Neural progenitor cell (in vitro differentiated cells): ENCODE results near the gene PSMD13. TPM values are rescaled to one million over a fixed set of nuclear protein-coding genes. Genes with fewer than 3 reads are reported as not detected.

Source experiments
- DNase-seq: peaks from one replicate; pipeline ENCODE4 v3.0.0-alpha.2; 2016; ENCODE audit warnings: low spot score
- H2AFZ ChIP-seq: fragments of 200-600 bp; sonication (generic); replicated peaks from 2 replicates; pipeline ENCODE4 v1.6.1; 2016; ENCODE audit warnings: antibody characterized with exemption
- H3F3A ChIP-seq: fragments of 200-600 bp; sonication (generic); 2 replicates; pipeline ENCODE4 v1.6.1; 2016; ENCODE audit warnings: antibody characterized with exemption, low read depth
- H3K27ac ChIP-seq: fragments of 200-600 bp; sonication (generic); 2 replicates; pipeline ENCODE4 v1.5.1; 2016; ENCODE audit warnings: mild to moderate bottlenecking
- H3K27me3 ChIP-seq: fragments of 200-600 bp; sonication (generic); 2 replicates; pipeline ENCODE4 v1.6.1; 2016; ENCODE audit warnings: mild to moderate bottlenecking, moderate library complexity
- H3K36me3 ChIP-seq: fragments of 200-600 bp; sonication (generic); 2 replicates; pipeline ENCODE4 v1.5.1; 2016
- H3K4me1 ChIP-seq: fragments of 200-600 bp; sonication (generic); 2 replicates; pipeline ENCODE4 v1.6.1; 2016; ENCODE audit warnings: mixed run types
- H3K4me2 ChIP-seq: fragments of 200-600 bp; sonication (generic); 2 replicates; pipeline ENCODE4 v1.6.1; 2016
- H3K4me3 ChIP-seq: fragments of 200-600 bp; sonication (generic); 2 replicates; pipeline ENCODE4 v1.5.1; 2016
- H3K79me2 ChIP-seq: fragments of 200-600 bp; sonication (generic); 2 replicates; pipeline ENCODE4 v1.6.1; 2016; ENCODE audit warnings: low read depth
- H3K9ac ChIP-seq: fragments of 200-600 bp; sonication (generic); 2 replicates; pipeline ENCODE4 v1.6.1; 2016
- H3K9me3 ChIP-seq: fragments of 200-600 bp; sonication (generic); 2 replicates; pipeline ENCODE4 v1.5.1; 2016; ENCODE audit warnings: low read depth
- H4K20me1 ChIP-seq: fragments of 200-600 bp; sonication (generic); 2 replicates; pipeline ENCODE4 v1.6.1; 2016; ENCODE audit warnings: low read depth
- H3K27ac Mint-ChIP-seq: 3 replicates; pipeline ENCODE4 v1.8.0; 2021; ENCODE audit warnings: mixed read lengths
- H3K27me3 Mint-ChIP-seq: 2 replicates; pipeline ENCODE4 v1.8.0; 2022; ENCODE audit warnings: low read depth, mild to moderate bottlenecking, inconsistent platforms, moderate library complexity, mixed read lengths; ENCODE audit not compliant: insufficient read depth
- H3K36me3 Mint-ChIP-seq: 3 replicates; pipeline ENCODE4 v1.8.0; 2021; ENCODE audit warnings: mixed read lengths
- H3K4me1 Mint-ChIP-seq: 3 replicates; pipeline ENCODE4 v1.8.0; 2021; ENCODE audit warnings: mixed read lengths
- H3K4me3 Mint-ChIP-seq: 3 replicates; pipeline ENCODE4 v1.8.0; 2021; ENCODE audit warnings: mild to moderate bottlenecking, moderate library complexity, mixed read lengths
- H3K9me3 Mint-ChIP-seq: 3 replicates; pipeline ENCODE4 v1.8.0; 2020; ENCODE audit warnings: mixed read lengths
- CTCF ChIP-seq: fragments of 200-600 bp; sonication (generic); IDR thresholded peaks from 2 replicates; pipeline ENCODE4 v1.5.1; 2017; ENCODE audit warnings: antibody characterized with exemption, mild to moderate bottlenecking
- EZH2 ChIP-seq: fragments of 200-600 bp; sonication (generic); IDR thresholded peaks from 2 replicates; pipeline ENCODE4 v1.6.1; 2017; ENCODE audit warnings: antibody characterized with exemption, mild to moderate bottlenecking, moderate library complexity
- EZH2phosphoT487 ChIP-seq: fragments of 200-600 bp; sonication (generic); IDR thresholded peaks from 2 replicates; pipeline ENCODE4 v1.6.1; 2017; ENCODE audit warnings: antibody characterized with exemption
- total RNA-seq: library from RNA; depleted of rRNA; stranded (reverse); fragments of >200 nt; gene quantifications from 2 replicates; pipeline ENCODE4 v1.2.3, GENCODE V29; 2015; ENCODE audit warnings: low replicate concordance

PSMD13 gene
- total RNA-seq, 1 donor from 2014 or later = 90.6 TPM

DNA sequence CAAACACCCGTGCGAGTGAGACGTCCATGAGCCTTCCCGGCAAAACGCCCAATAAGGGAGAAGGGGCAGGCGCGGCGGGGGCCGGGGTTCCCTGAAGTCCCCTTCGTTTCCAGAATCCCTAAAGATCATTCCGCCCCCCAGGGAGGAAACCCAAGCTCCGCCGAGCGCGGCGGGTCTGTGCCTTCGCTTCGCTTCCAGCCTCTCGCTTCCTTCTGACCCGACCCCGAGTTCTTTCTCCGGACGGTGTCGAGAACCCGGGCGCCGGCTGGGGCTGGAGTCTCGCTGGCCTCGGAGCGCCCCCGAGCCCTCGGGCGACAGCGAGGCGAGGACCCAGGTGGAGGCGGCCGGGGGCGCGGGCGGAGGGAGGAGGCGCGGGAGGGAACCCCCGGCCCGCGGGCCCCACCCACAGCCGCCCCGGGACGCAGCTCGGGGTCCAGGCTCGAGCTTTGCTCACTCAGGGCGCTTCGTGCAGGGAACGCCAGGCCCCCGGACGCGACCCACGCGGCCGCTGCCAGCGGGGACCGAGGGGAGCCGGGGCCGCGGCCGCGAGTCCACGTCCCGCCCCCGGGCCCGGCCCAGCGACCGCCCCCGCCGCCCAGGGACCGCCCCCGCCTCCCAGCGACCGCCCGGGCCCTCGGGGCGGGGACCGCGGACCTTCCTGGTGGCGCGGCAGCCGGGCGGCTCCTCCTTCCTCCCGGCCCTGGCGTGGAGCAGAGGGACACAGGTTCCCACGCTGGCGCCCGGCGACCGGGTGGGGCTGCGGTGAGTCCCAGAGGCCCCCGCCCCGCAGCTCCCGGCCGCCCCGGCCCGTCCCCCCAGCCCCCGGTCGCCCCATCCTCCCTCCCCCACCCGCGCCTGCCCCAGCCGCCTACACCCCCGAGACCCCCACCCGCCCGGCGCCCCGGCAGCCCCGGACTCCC is 52.0 kb downstream of the PSMD13 start, which contains the start of gene PGGHG:
TSS of gene PGGHG (plus strand) at position 649 of the 920 bp plus-strand sequence. CDS start 691 bp downstream, outside the sequence.
- Histone ChIP-seq H3K27ac (no peak within 1 kb of the TSS), H3K4me1 (peaks cover 17% of the 10 kb centered on the region), H3K4me2 (peak within 1 kb of the TSS; percentile 94), H3K9ac (peak within 1 kb of the TSS; percentile 20), H3K9me3 (no peaks in the 10 kb centered on the region), H3K4me3 (peak within 1 kb of the TSS; percentile 81), H3F3A (no peaks in the 10 kb centered on the region), H4K20me1 (no peaks in the 10 kb centered on the region), H2AFZ (peak within 1 kb of the TSS; percentile 81), H3K36me3 (no peaks in the 10 kb centered on the region), H3K27me3 (peaks cover 21% of the 10 kb centered on the region), H3K79me2 (no peaks in the 10 kb centered on the region)
- Mint-ChIP-seq H3K36me3 (no peaks in the 10 kb centered on the region), H3K4me3 (peak within 1 kb of the TSS; percentile 87), H3K27me3 (peaks cover 14% of the 10 kb centered on the region), H3K9me3 (peaks cover under 1% of the 10 kb centered on the region), H3K27ac (no peak within 1 kb of the TSS), H3K4me1 (peaks cover 16% of the 10 kb centered on the region)
- DNase-seq = peak; percentile 74
- TF ChIP-seq CTCF (no peak), EZH2phosphoT487 (peak; percentile 73), EZH2 (peak; percentile 75)

DNA sequence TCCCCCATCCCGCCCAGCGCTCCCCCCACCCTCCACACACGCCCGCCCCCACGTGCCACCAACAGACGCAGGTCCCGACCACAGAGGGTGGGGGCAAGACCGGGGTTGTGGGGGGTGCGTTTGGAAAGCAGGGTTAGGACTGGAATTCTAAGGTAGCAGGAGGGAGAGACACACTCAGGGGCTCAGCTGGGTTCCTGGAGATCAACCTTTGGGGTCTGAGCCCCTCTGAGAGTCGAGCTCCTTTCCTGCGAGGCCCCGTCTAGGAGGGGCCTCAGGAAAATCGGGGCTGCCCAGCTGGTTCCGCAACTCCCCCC is 52.6 kb downstream of the PSMD13 start:
- Histone ChIP-seq H3K4me3 (peak overlapping the region; percentile 81), H3K4me2 (peak overlapping the region; percentile 94)

More for the DNA sequence above, 52.6 kb downstream of the PSMD13 start:
- no peaks in the 10 kb centered on the region for H3K36me3 ChIP-seq
- H3K4me1 ChIP-seq = peaks cover 14% of the 10 kb centered on the region
- DNase-seq = no peak
- no peak overlapping the region for H3K27ac ChIP-seq
- H3F3A ChIP-seq = no peaks in the 10 kb centered on the region
- TF ChIP-seq CTCF (no peak), EZH2 (no peak), EZH2phosphoT487 (no peak)
- no peaks in the 10 kb centered on the region for H3K9me3 ChIP-seq
- Mint-ChIP-seq H3K27me3 (peaks cover 12% of the 10 kb centered on the region), H3K9me3 (no peaks in the 10 kb centered on the region), H3K27ac (no peak overlapping the region), H3K4me1 (peaks cover 14% of the 10 kb centered on the region), H3K36me3 (no peaks in the 10 kb centered on the region), H3K4me3 (peak overlapping the region; percentile 84)
- peaks cover 21% of the 10 kb centered on the region for H3K27me3 ChIP-seq
- H3K79me2 ChIP-seq = no peaks in the 10 kb centered on the region
- no peaks in the 10 kb centered on the region for H4K20me1 ChIP-seq
- H3K9ac ChIP-seq = peak overlapping the region; percentile 20
- H2AFZ ChIP-seq = no peak overlapping the region
